Stimulated activated CD4-positive, alpha-beta T cell treated with anti-CD3 and anti-CD28 coated beads, Interleukin-1b, Interleukin-23, amount 100 ng/mL, for 4 hours (primary cell): ENCODE results near the gene CRYBA1.
"Not testable (repeated sequence)": the region's sequence is repeated elsewhere in the genome, so short reads cannot be mapped to it uniquely, and the experiment has no call there.

Source experiments
- DNase-seq, 2 donors: peaks; one replicate each; pipeline ENCODE4 v3.0.0-alpha.2; 2020; ENCODE audit warnings: low read depth in 2 of 2

Gene CRYBA1

GRCh38 chr17:29237476-29238132 lies 9.1 kb upstream of the CRYBA1 start:
- DNase-seq: no peak

DNA sequence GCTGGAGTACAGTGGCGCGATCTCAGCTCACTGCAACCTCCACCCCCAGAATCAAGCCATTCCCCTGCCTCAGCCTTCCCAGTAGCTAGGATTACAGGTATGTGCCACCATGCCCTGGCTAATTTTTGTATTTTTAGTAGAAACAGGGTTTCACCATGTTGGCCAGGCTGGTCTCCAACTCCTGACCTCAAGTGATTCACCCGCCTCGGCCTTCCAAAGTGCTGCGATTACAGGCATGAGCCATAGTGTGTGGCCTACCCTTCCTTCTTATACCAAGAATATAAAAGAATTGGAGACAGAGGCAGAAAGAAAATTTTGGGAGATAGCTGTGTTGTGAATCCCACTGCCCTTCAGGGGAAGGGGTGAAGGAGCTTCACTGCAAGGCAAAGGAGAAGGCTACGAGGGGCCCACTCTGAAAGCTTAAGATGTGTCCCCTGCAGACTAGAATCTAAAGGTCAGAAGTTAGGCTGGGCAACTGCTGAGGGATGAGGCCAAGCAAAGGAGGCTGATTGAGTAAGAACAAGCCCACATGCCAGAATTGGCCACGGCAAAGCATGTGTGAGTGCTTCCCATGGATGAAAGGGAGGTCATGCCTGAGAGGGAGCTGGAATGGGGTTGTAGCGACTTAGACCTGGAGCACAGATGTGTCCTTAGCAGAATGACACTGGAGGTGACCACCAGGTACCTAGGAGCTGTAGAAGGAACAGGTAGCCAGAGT lies 8.4 kb upstream of the CRYBA1 start:
- DNase-seq: no peak

GRCh38 chr17:29240477-29240876 lies 6.2 kb upstream of the CRYBA1 start:
- DNase-seq: no peak

GRCh38 chr17:29240968-29241963 lies 5.4 kb upstream of the CRYBA1 start:
- DNase-seq: no peak

DNA sequence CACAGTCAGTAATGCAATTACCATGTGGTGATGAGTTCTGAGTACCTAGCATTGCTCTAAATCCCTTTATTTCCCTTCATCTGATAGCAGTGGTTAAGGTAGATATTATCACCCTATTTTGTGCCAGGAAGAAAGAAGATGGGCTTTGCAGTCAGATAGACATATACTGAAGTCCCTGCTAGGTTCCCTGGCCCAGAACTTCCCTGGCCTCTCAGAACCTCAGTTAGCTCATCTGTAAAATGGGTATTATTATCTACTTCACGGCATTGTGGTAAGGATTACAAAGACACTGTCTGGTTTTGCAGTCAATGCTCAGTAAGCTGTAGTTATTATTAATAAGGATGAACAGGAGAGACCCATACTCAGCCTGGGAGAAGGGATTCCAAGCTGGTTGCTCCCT lies 4.6 kb upstream of the CRYBA1 start:
- no peak for DNase-seq

GRCh38 chr17:29242790-29243189 lies 3.9 kb upstream of the CRYBA1 start:
- DNase-seq: no peak

GRCh38 chr17:29243792-29244191 lies 2.9 kb upstream of the CRYBA1 start:
- DNase-seq: no peak

GRCh38 chr17:29245401-29245800 lies 1.3 kb upstream of the CRYBA1 start:
- DNase-seq: no peak

GRCh38 chr17:29247219-29247618 lies 560 bp downstream of the CRYBA1 start:
- no peak for DNase-seq

GRCh38 chr17:29248845-29249244 lies 2.2 kb downstream of the CRYBA1 start:
- DNase-seq: no peak

DNA sequence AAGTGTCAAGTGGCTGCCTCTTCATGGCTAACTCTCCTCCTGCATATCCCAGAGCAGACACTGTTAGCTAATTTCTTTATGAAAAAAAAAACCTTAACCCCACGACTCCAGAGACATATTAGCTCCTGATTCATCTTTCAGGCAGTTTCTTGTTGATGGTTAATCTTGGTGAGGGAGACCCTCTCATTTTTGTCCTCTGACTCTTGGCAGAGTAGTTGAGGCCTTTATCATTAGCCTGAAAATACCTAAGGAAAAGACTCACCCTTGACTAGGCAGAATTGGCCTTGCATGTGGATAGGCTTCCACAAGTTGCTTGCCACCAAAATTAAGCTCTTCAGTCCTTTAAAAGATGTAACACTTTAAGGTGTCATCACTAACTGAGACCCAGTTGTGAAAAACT lies 4.0 kb downstream of the CRYBA1 start:
- no peak for DNase-seq

DNA sequence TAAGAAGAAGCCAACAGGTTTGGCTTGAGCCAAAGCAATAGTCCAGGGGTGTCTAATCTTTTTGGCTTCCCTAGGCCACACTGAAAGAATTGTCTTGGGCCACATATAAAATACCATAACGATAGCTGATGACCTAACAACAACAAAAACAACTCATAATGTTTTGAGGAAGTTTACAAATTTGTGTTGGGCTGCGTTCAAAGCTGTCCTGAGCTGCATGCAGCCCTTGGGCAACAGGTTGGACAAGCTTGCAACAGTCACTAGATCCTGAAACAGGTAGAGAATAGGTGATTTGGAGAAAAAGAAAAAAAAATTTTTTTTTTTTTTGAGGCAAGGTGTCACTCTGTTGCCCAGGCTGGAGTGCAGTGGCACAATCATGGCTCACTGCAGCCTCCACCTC lies 4.5 kb downstream of the CRYBA1 start:
- no peak for DNase-seq

GRCh38 chr17:29252101-29252791 lies 5.6 kb downstream of the CRYBA1 start:
- DNase-seq: no peak

GRCh38 chr17:29253037-29253436 lies 6.4 kb downstream of the CRYBA1 start:
- DNase-seq: no peak

GRCh38 chr17:29255926-29256522 lies 9.4 kb downstream of the CRYBA1 start:
- DNase-seq: no peak

DNA sequence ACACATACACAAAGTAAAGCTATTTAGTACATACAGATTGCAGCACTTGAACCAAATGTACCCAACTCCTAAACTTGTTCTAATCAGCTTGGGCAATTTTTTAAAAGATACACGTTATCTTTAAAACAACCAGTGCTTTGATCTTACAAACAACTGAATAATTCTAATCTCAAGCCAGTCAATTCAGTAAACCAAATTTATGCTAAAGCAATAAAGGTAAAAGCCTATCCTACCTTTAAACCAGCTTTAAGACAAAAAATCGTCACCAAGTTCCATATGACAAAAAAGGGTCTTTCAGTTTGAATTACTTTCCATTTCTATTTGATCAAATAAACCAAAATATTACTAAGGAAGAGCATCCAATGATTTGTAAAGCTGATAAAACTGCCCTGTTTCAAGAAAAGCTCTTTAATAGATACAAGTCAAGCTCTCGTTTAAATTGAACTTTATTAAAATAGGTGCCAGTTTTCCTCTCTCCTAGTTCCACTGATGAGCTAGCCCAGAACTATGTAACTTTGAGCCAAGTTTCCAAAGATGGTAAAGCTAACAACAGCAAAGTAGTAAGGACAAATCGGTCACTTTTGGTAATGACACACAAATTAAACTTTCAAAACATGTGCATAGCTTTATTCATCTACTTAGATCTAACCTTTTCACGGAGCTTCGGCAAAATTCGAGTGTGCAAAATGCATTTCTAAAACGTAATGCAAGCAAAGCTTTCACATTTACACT lies 10.2 kb downstream of the CRYBA1 start:
- no peak for DNase-seq

- no peak for DNase-seq
Measured at GRCh38 chr17:29257756-29258155, 11.1 kb downstream of the CRYBA1 start.

GRCh38 chr17:29263916-29264315 lies 17.3 kb downstream of the CRYBA1 start:
- no peak for DNase-seq

DNA sequence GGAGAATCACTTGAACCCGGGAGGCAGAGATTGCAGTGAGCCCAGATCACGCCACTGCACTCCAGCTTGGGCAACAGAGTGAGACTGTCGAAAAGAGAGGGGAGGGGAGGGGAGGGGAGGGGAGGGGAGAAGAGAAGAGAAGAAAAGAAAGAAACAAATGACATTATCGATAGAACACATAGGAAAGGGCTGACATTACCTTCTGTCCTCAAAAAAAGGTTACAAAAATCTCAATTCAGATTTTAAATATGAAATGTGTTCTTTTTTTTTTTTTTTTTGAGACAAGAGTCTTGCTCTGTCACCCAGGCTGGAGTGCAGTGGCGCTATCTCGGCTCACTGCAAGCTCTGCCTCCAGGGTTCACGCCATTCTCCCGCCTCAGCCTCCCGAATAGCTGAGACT lies 25.3 kb downstream of the CRYBA1 start:
- DNase-seq: not testable (repeated sequence)

GRCh38 chr17:29273924-29274323 lies 27.3 kb downstream of the CRYBA1 start:
- DNase-seq: no peak

DNA sequence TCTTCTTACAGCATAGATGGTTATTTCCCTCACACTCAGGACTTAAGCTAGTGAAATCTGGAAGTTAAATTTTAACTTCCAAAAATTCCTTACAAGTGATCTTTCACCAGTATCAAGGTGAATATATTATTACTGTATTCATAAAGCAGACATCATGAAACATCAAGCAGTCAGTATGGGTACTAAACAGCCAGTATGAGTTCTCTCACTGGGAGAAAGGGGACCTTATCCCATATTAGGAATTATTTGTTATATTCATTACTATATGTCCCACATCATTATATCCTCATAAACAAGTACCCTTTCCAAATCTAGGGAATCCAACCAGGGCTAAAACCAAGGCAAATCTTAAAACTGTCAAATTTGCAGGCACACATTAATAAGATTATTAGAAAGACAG lies 32.0 kb downstream of the CRYBA1 start:
- no peak for DNase-seq
